ENCODE results near the gene SYT8. TPM values are rescaled to one million over a fixed set of nuclear protein-coding genes. Genes with fewer than 3 reads are reported as not detected.

SYT8 gene
- total RNA-seq, 5 donors from 2014 or later (not counting 1 experiment from before 2014, with no cell fraction given), result not detected

DNA sequence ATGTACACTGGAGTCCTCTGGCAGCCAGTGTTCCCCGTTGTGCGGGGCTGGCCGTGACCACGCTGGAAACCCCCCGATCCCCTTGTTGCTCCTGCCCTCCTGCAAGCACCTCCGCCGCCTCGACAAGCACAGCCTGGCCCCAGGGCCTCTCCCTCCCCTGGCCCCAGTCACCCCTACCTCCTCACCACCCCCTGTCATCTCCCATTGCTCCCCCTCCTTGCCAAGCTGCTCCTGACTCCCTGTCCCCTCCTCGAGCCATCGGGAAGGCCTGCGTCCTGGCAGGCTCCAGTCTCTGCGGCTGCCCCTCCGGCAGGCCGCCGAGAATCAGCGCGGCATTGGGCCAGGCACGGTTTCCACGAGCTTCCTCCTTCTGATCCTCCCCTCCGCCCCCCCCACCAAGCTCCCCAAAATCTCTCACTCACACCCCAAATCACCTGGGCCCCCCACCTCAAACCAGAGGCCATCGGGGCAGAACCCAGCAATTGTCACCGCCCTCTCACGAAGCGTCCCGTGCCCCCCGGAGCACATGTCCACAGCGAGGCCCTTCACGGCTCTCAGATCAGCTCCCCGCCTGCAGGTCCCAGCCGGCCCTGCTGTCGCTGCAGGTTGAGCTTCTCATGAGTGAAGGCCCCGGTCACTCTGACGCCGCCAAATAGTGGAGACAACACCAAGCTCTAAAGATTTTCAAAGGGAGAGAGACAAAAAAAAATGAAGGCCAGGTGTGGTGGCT, 12.4 kb downstream of the SYT8 start:
- Mint-ChIP-seq H3K27me3 (no peaks in the 10 kb centered on the region), H3K36me3 (no peaks in the 10 kb centered on the region), H3K4me1 (peaks cover 85 to 88% (median 86%) of the 10 kb centered on the region in 3 donors), H3K27ac (peak overlapping the region in 1 of 2 donors; percentile 74), H3K4me3 (peak overlapping the region in 2 of 3 donors; percentile 9 to 79), H3K9me3 (no peaks in the 10 kb centered on the region)
- Histone ChIP-seq H3K4me3 (ENCODE audit: control insufficient read depth in 1 of 2, extremely low read depth in 1 of 2, low read length in 1 of 2) (no peak overlapping the region), H3K27ac (ENCODE audit: low read length) (no peak overlapping the region), H3K27me3 (replicated peaks in 1 of 2; ENCODE audit: control insufficient read depth in 2 of 2, extremely low read depth in 1 of 2, insufficient read depth in 2 of 2, low read length in 1 of 2) (no peaks in the 10 kb centered on the region), H3K9me3 (no peaks in the 10 kb centered on the region), H3K4me1 (ENCODE audit: control insufficient read depth in 1 of 2, extremely low read depth in 1 of 2, insufficient read depth in 2 of 2, low read length in 2 of 2) (peaks cover 59 to 97% of the 10 kb centered on the region in 2 experiments), H3K36me3 (ENCODE audit: control insufficient read depth in 2 of 2, extremely low read depth in 1 of 2, insufficient read depth in 1 of 2, low read length in 1 of 2) (no peaks in the 10 kb centered on the region)
- 95% methylated on average over 32 of the region's 34 CpGs for WGBS (ENCODE audit: insufficient coverage)
- ATAC-seq (replicated peaks in 1 of 4) (no peak), DNase-seq (no peak)
- ChIA-PET POLR2A (no interaction called here), CTCF (interaction anchor here (0.6 to 0.8 kb wide), 3 partner anchors 14 to 258 kb away, joined by 4 to 9 read pairs (median 4); no protein-coding TSS in a partner anchor)

DNA sequence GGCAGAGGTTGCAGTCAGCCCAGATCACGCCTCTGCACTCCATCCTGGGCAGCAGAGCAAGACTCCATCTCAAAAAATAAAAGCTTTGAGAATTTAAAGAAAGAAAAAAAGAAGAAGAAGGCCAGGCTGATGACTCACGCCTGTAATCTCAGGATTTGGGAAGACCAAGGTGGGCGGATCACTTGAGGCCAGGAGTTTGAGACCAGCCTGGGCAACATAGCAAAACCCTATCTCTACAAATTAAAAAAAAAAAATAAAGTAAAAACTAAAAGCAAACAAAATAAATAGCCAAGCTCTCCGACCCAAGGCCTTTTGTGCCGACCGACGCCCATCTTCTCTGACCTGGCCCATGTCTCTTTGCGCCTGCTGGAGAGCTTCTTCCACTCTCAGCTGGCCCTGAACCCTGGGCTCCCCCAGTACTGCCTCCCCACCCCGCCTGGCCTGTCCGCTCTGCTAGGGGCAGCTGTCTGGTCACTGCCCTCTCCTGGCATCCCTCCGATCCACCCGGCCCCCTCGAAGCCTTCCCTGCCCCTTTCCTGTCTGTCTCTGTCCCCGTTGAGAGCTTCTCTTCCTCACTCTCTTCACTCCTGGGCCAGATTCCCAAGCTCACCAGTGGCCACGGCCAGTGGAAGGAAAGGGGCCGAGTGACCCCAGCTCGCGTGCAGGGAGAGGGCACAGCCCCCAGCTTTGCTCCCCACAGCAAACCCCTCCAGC, 13.3 kb downstream of the SYT8 start:
- Mint-ChIP-seq H3K36me3 (peaks cover 2% of the 10 kb centered on the region), H3K27ac (peak overlapping the region; percentile 44 to 100), H3K27me3 (no peaks in the 10 kb centered on the region), H3K4me3 (peak overlapping the region in 1 of 3 donors; percentile 6), H3K4me1 (peaks cover 91 to 95% (median 95%) of the 10 kb centered on the region in 3 donors), H3K9me3 (no peaks in the 10 kb centered on the region)
- Histone ChIP-seq H3K4me3 (ENCODE audit: control insufficient read depth in 1 of 2, extremely low read depth in 1 of 2, low read length in 1 of 2) (no peak overlapping the region), H3K27ac (ENCODE audit: low read length) (no peak overlapping the region), H3K27me3 (replicated peaks in 1 of 2; ENCODE audit: control insufficient read depth in 2 of 2, extremely low read depth in 1 of 2, insufficient read depth in 2 of 2, low read length in 1 of 2) (no peaks in the 10 kb centered on the region), H3K9me3 (no peaks in the 10 kb centered on the region), H3K4me1 (ENCODE audit: control insufficient read depth in 1 of 2, extremely low read depth in 1 of 2, insufficient read depth in 2 of 2, low read length in 2 of 2) (peaks cover 61 to 99% of the 10 kb centered on the region in 2 experiments), H3K36me3 (ENCODE audit: control insufficient read depth in 2 of 2, extremely low read depth in 1 of 2, insufficient read depth in 1 of 2, low read length in 1 of 2) (no peaks in the 10 kb centered on the region)
- 95% methylated on average over 11 of the region's 18 CpGs for WGBS (ENCODE audit: insufficient coverage)
- ChIA-PET POLR2A (no interaction called here), CTCF (interaction anchor here in 1 of 2 donors (0.6 kb wide), 1 partner anchor 530 kb away, joined by 5 read pairs; no protein-coding TSS in a partner anchor)
- no peak for DNase-seq
- ATAC-seq (replicated peaks in 1 of 4), result no peak

DNA sequence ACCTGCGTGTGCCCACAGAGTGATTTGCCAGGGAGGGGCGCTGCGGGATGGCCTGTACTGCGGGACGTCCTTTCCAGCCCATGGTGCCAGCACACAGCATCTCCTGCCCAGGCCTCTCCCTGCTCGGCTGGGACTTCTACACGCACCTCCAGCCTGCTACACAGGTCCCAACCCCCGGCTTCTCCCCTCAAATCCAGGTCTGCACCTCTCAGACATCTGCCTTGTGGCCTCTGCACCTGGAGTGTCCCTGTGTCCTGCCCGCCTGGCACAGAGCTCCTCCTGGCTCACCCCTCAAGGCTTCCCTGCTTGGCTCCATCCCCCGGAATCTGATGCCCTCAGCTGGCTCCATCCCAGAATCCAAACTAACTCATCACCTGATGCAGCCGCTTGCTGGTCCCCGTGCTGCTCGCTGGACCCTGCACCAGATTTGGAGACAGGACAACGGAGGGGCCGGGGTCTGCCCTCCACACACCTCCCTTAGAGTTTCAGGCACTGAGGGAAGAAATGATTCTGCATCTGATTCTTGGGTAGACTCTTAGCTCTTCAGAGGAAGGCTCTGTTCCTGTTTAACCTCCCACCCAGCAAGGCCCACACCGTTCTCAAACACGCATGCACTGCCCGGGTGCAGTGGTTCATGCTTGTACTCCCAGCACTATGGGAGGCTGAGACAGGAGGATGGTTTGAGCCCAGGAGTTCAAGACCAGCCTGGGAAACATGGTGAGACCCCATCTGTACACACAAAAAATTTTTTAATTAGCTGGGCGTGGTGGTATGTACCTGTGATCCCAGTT, 14.0 kb downstream of the SYT8 start:
- Mint-ChIP-seq H3K4me1 (peaks cover 87 to 89% (median 88%) of the 10 kb centered on the region in 3 donors), H3K27ac (peak overlapping the region; percentile 97 to 100), H3K9me3 (no peaks in the 10 kb centered on the region), H3K27me3 (no peaks in the 10 kb centered on the region), H3K36me3 (peaks cover 4% of the 10 kb centered on the region), H3K4me3 (peak overlapping the region in 1 of 3 donors; percentile 98)
- DNase-seq (no peak), ATAC-seq (replicated peaks in 1 of 4) (no peak)
- H3K36me3 ChIP-seq (ENCODE audit: control insufficient read depth in 2 of 2, extremely low read depth in 1 of 2, insufficient read depth in 1 of 2, low read length in 1 of 2), result no peaks in the 10 kb centered on the region
- no peaks in the 10 kb centered on the region for H3K27me3 ChIP-seq (replicated peaks in 1 of 2; ENCODE audit: control insufficient read depth in 2 of 2, extremely low read depth in 1 of 2, insufficient read depth in 2 of 2, low read length in 1 of 2)
- H3K9me3 ChIP-seq, result no peaks in the 10 kb centered on the region
- no peak overlapping the region for H3K4me3 ChIP-seq (ENCODE audit: control insufficient read depth in 1 of 2, extremely low read depth in 1 of 2, low read length in 1 of 2)
- ChIA-PET CTCF (interaction anchor here in 1 of 2 donors (0.6 kb wide), 1 partner anchor 529 kb away, joined by 5 read pairs; no protein-coding TSS in a partner anchor), POLR2A (no interaction called here)
- WGBS (ENCODE audit: insufficient coverage), result 96% methylated on average over 9 of the region's 19 CpGs
- H3K4me1 ChIP-seq (ENCODE audit: control insufficient read depth in 1 of 2, extremely low read depth in 1 of 2, insufficient read depth in 2 of 2, low read length in 2 of 2), result peaks cover 57 to 95% of the 10 kb centered on the region in 2 experiments
- no peak overlapping the region for H3K27ac ChIP-seq (ENCODE audit: low read length)

DNA sequence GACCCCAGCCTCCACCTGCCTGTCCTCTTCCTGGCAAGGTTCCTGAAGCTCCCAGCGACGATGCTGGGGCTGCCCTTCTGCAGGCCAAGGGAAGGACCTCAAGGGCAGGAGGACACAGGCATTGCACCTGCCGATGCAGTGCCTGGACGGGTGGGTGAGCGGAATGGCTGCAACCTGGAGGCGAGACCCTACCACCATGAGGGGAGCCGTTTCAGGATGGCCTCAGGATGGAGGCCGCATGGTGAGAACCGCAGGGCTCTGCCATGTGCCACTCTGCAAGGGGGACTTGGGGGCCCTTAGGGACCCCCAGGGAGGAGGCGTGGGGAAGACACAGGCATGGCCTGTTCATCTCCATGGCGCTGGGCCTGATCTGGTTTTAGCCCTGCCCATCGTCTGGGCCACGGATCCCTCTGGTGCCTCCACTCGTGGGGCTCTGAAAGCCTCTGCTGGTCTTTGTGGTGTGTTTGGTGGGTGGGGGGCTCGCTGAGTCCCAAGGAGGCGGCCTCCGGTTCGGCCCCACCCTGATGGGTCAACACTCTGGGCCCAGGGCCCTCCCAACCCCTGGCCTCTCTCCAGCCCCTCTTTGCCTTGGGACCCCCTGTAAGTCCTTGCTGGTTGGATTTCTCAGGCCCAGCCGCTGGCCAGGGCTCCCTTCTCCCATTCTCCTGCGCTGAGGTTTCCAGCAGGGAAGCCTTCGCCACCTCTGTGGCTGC, 16.8 kb downstream of the SYT8 start:
- 86% methylated on average over 14 of the region's 21 CpGs for WGBS (ENCODE audit: insufficient coverage)
- H3K27me3 ChIP-seq (replicated peaks in 1 of 2; ENCODE audit: control insufficient read depth in 2 of 2, extremely low read depth in 1 of 2, insufficient read depth in 2 of 2, low read length in 1 of 2), result no peaks in the 10 kb centered on the region
- H3K9me3 ChIP-seq, result no peaks in the 10 kb centered on the region
- H3K27ac ChIP-seq (ENCODE audit: low read length), result peak overlapping the region; percentile 96
- peaks cover 6% of the 10 kb centered on the region for H3K36me3 Mint-ChIP-seq
- peak overlapping the region; percentile 98 to 100 (median 99) for H3K4me3 Mint-ChIP-seq
- H3K4me1 ChIP-seq (ENCODE audit: control insufficient read depth in 1 of 2, extremely low read depth in 1 of 2, insufficient read depth in 2 of 2, low read length in 2 of 2), result peaks cover 51 to 95% of the 10 kb centered on the region in 2 experiments
- H3K36me3 ChIP-seq (ENCODE audit: control insufficient read depth in 2 of 2, extremely low read depth in 1 of 2, insufficient read depth in 1 of 2, low read length in 1 of 2), result peaks cover 2 to 11% of the 10 kb centered on the region in 2 donors
- ATAC-seq (replicated peaks in 1 of 4) (no peak), DNase-seq (peak in 1 of 35 experiments; percentile 39)
- no peaks in the 10 kb centered on the region for H3K27me3 Mint-ChIP-seq
- peaks cover 69 to 76% (median 71%) of the 10 kb centered on the region in 3 donors for H3K4me1 Mint-ChIP-seq
- peak overlapping the region; percentile 23 to 41 for H3K4me3 ChIP-seq (ENCODE audit: control insufficient read depth in 1 of 2, extremely low read depth in 1 of 2, low read length in 1 of 2)
- H3K27ac Mint-ChIP-seq, result peak overlapping the region; percentile 97 to 100
- H3K9me3 Mint-ChIP-seq, result no peaks in the 10 kb centered on the region
- ChIA-PET POLR2A (no interaction called here), CTCF (interaction anchor here in 1 of 2 donors (0.7 to 1.5 kb wide), 2 partner anchors 31 to 300 kb away, joined by 3 to 5 read pairs; no protein-coding TSS in a partner anchor)

DNA sequence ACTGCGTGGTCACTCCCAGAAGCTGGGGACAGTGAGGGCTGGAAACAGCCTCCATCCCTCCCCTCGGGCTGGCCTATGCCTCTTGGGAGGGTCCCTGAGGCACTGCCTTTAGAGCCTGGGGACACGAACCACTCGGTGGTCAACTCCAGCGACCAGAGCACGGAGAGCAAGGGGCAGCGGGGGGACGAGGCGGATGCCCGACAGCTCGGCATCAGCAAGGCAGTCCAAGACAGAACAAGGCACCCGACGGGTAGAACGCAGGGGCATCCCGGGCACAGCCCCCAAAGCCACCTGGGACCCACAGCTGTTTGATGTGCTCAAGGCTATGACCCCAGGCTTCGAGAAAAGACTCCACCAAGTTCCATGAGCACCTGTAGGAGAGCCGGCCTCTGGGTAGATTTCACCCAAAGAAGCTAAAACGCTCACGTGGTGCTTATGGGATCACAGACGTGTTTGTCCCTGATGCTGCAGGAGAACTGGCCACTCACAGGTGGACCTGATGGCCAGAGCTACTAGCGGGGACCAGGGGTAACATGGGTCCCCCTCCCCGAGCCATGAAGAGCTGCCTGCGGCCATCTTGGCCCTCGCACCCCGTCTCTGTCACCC, 17.6 kb downstream of the SYT8 start:
- H3K4me1 Mint-ChIP-seq, result peaks cover 65 to 74% (median 67%) of the 10 kb centered on the region in 3 donors
- CTCF ChIA-PET, result interaction anchor here (0.5 to 0.6 kb wide), 2 partner anchors 20 to 30 kb away, joined by 6 read pairs; no protein-coding TSS in a partner anchor

More for the DNA sequence above, 17.6 kb downstream of the SYT8 start:
- Mint-ChIP-seq H3K4me3 (peak overlapping the region; percentile 98 to 100 (median 99)), H3K36me3 (peaks cover 6% of the 10 kb centered on the region), H3K27me3 (no peaks in the 10 kb centered on the region), H3K27ac (peak overlapping the region; percentile 97 to 100), H3K9me3 (no peaks in the 10 kb centered on the region)
- POLR2A ChIA-PET, result no interaction called here
- H3K27ac ChIP-seq (ENCODE audit: low read length), result peak overlapping the region; percentile 96
- DNase-seq (no peak), ATAC-seq (replicated peaks in 1 of 4) (no peak)
- H3K9me3 ChIP-seq, result no peaks in the 10 kb centered on the region
- 54% methylated on average over 19 of the region's 25 CpGs for WGBS (ENCODE audit: insufficient coverage)
- peaks cover 2 to 17% of the 10 kb centered on the region in 2 donors for H3K36me3 ChIP-seq (ENCODE audit: control insufficient read depth in 2 of 2, extremely low read depth in 1 of 2, insufficient read depth in 1 of 2, low read length in 1 of 2)
- no peaks in the 10 kb centered on the region for H3K27me3 ChIP-seq (replicated peaks in 1 of 2; ENCODE audit: control insufficient read depth in 2 of 2, extremely low read depth in 1 of 2, insufficient read depth in 2 of 2, low read length in 1 of 2)
- H3K4me1 ChIP-seq (ENCODE audit: control insufficient read depth in 1 of 2, extremely low read depth in 1 of 2, insufficient read depth in 2 of 2, low read length in 2 of 2), result peaks cover 51 to 95% of the 10 kb centered on the region in 2 experiments
- peak overlapping the region; percentile 84 to 98 for H3K4me3 ChIP-seq (ENCODE audit: control insufficient read depth in 1 of 2, extremely low read depth in 1 of 2, low read length in 1 of 2)

All from T-cell (primary cell).